Stimulated activated CD8-positive, alpha-beta memory T cell treated with anti-CD3 and anti-CD28 coated beads, Interleukin-7, amount 100 ng/mL, for 48 hours (primary cell): ENCODE measurements around the gene SHROOM1.
"Not testable (repeated sequence)": the region's sequence is repeated elsewhere in the genome, so short reads cannot be mapped to it uniquely, and the experiment has no call there.

Experiments used
- DNase-seq, 2 donors: peaks; one replicate each; pipeline ENCODE4 v3.0.0-alpha.2; 2020; ENCODE audit warnings: low read depth in 1 of 2; ENCODE audit errors: extremely low read depth in 1 of 2

Gene SHROOM1

DNA sequence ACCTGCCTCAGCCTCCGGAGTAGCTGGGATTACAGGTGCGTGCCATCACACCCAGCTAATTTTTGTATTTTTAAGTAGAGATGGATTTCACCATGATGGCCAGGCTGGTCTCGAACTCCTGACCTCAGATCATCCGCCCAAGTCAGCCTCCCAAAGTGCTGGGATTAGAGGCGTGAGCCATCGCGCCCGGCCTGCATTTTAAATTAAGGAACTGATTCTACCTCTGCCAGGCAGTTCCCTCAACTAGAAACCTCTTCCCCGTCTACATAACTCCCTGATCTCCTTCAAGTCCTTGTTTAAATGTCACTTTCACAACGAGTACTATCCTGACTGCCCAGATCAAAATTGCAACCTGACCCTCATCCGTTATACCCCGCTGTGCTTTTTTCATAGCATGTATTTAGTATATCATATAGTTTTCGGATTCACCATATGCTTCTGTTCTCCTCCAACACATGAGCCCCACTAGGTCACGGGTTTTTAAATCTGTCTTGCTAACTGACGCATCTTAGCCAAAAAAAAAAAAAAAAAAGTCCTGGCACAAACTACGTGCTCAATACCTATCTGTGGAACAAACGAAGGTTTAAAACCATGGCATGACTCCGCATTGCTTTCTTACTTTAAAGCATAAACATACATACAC, 18.2 kb downstream of the SHROOM1 start:
- no peak for DNase-seq

DNA sequence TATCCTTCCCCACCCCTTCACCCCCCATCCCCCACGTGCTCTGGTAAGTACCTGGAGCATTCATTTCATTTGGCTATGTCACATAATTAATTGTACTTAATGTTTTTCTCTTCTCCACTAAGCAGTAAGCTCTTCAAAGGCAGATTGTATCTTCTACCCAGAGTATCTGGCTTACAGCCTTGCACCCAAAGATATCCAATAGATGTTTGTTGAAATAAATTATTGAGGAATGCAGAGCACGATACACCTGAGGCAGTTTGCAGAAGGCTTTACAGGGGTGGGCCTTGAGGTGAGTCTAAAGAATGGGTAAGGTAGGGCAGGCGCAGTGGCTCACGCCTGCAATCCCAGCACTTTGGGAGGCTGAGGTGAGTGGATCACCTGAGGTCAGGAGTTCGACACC, 19.8 kb downstream of the SHROOM1 start:
- DNase-seq: no peak

DNA sequence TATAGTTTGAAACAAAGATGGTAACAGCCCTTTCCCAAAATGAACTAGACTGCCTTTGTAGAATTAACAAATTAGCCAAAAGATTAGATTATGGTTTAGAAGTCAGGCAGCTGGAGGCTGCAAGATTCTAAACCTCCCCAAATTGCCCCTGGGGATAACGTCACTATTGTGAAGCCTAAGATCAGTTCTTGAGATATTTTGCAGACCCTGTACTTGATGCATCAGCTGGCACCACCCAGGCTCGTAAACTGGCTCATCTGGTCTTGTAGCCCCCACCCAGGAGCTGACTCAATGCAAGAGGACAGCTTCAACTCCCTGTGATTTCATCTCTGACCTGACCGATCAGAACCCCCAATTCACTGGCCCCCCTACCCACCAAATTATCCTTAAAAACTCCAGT, 21.6 kb downstream of the SHROOM1 start:
- no peak for DNase-seq

DNA sequence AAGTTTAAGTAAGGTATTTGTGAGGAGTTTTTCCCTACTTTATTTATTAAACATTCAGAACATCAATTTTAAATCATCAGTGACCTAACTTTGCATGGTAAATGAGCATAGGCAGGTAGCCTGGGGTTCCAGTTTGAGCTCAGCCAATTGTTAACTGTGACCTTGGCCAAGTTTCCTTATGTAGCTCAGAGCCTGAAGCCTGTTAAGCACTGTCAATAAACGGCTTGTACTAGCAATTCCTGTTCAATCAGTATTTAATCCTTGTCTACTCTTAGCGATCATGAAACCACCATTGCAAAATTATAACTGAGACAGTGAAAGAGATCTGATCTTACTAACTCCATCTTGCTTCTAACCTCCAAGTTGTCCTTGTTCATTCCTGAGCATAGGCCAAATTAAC, 22.0 kb downstream of the SHROOM1 start:
- DNase-seq: no peak

DNA sequence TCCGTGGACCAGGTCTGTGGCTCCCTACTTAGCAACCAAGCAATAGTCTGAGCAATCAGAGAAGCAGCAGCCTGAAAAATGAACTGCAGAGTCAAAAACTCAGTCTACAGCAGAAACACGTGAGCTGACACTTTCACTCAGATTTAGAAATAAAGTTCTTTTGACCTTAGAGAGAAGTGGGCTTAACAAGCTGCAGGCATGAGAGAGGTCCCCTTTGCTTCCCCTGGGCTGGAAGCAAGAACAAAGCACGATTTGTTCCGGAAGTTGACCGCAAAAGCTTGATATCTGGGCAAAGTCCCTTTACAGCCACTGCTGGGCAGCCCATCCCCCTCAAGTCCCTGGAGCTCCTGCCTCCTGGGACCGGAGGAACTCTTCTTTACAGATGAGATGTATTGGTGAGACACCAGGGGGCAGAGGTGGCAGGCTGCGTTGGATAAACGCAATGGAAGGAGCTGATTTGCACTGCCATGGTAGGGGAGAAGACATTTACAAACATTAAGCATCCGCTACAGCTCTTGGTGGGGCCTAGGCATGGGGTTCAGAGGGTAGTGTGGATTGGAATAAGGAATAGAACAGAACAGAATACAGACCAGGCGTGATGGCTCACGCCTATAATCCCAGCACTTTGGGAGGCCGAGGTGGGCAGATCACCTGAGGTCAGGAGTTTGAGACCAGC, 23.1 kb downstream of the SHROOM1 start:
- DNase-seq: no peak

DNA sequence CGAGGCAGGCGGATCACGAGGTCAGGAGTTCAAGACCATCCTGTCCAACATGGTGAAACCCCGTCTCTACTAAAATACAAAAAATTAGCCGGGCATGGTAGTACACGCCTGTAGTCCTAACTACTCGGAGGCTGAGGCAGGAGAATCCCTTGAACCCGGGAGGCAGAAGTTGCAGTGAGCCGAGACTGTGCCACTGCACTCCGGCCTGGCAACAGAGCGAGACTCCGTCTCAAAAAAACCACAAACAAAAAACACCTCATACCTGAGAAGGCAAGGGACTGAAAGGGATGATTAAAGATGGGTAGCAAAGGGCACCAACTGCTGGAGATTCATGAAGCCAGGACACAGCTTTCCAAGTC, 23.7 kb downstream of the SHROOM1 start:
- DNase-seq: not testable (repeated sequence)

DNA sequence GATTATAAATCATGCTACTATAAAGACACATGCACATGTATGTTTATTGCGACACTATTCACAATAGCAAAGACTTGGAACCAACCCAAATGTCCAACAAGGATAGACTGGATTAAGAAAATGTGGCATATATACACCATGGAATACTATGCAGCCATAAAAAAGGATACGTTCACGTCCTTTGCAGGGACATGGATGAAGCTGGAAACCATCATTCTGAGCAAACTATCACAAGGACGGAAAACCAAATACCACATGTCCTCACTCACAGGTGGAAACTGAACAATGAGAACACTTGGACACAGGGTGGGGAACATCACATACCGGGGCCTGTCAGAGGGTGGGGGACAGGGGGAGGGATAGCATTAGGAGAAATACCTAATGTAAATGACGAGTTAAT, 24.6 kb downstream of the SHROOM1 start:
- not testable (repeated sequence) for DNase-seq

DNA sequence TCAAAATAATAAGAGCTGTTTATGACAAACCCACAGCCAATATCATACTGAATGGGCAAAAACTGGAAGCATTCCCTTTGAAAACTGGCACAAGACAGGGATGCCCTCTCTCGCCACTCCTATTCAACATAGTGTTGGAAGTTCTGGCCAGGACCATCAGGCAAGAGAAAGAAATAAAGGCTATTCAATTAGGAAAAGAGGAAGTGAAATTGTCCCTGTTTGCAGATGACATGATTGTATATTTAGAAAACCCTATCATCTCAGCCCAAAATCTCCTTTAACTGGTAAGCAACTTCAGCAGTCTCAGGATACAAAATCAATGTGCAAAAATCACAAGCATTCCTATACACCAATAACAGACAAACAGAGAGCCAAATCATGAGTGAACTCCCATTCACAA, 26.2 kb downstream of the SHROOM1 start:
- not testable (repeated sequence) for DNase-seq

DNA sequence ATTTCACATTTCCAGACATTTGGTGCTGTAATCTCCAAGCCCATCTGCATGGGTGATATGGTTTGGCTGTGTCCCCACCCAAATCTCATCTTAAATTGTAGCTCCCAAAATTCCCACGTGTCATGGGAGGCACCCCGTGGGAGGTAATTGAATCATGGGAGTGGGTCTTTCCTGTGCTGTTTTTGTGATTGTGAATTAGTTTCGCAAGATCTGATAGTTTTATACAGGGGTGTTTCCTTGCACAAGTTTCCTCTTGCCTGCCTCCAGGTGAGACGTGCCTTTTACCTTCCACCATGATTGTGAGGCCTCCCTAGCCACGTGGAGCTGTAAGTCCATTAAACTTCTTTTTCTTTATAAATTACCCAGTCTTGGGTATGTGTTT, 27.8 kb downstream of the SHROOM1 start:
- not testable (repeated sequence) for DNase-seq

DNA sequence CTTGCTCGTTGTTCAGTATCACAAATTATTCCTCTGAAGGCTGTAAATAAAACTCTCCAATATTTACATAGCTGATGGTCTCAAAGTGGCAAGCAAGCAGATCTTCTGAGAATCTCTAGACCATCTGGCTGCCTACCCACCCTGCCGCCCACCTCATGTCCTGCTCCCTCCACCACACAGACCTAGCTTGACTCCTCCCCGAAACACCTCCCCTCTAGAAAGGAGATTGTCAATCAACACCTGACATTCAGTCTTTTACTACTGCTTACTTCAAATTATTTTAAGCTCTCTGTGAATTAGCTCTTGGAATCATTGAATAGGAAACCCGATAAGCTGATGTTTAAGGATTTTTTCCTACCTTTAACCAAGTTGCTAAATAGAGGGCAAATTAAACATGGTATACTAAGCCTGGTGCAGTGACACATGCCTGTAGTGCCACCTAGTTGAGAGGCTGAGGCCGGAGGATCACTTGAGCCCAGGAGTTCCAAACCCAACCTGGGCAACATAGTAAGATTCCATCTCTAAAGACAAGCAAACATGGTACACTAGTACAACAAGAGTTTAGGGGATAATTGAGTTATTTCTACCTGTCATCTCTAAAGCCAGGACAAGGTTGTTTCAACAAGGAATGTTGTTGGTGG, 28.3 kb downstream of the SHROOM1 start:
- DNase-seq: no peak

DNA sequence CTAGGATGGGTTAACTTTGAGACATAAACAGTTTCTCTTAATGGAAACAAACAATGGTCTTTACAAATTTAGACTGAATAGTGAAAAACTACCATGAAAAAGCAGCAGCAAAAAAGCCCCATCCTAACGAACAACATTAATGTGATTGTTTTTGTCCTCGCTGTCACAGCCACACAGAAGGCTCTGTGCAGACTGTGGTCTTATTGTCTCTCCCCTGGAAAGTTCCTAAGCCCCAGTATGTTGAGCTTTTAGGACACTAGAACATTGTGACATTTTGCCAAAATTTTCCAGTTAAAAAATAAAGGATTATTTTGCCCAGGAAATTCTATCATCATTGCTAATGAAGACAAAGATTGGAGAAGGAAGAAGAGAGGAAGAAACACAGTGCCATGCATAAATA, 29.9 kb downstream of the SHROOM1 start:
- DNase-seq: no peak

DNA sequence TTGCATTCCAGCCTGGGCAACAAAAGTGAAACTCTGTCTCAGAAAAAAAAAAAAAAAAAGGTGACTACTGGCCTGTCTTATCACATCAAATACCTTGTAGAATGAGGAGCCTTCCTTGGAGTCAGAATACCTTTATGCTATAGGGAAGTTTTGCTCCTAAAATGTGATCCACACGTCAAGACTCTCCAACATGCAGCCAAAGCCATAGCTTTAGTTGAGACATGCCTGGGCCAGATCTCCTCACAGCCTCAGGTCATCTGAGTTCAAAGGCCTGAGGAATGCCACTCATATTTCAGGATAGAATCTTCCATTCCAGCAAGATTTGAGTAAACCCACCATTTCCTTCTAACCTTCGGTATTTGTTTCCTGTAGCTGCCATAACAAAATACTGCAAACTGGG, 31.1 kb downstream of the SHROOM1 start:
- DNase-seq: no peak

DNA sequence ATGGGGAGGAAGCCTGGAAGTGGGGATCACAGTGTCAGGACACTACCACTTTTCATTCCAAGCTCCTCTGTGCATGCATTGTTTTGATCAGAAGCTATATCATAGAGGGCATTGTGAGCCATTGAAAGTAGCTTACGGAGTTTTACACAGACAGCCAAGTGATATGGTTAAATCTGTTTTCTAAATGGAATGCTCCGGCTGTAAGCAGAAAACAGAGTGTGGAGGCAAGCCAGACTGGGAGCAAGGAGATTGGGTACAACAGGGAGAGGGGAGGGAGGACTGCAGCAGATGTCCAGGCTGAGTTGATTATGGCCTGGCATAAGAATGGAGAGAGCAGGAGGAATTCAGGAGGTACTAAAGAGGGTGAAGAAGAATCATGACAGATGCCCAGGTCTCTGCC, 32.8 kb downstream of the SHROOM1 start:
- no peak for DNase-seq

DNA sequence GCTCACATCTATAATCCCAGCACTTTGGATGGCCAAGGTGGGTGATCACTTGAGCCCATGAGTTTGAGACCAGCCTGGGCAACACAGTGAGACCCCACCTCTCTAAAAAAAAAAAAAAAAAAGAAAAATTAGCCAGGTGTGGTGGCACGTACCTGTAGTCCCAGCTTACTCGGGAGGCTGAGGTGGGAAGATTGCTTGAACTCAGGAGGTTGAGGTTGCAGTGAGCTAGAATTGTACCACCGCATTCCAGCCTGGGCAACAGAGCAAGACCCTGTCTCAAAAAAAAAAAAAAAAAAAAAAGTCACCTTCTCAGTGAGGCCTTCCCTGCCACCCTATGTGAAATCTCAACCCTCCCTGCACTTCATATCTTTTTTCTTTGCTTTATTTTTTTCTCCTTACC, 39.4 kb downstream of the SHROOM1 start:
- no peak for DNase-seq

DNA sequence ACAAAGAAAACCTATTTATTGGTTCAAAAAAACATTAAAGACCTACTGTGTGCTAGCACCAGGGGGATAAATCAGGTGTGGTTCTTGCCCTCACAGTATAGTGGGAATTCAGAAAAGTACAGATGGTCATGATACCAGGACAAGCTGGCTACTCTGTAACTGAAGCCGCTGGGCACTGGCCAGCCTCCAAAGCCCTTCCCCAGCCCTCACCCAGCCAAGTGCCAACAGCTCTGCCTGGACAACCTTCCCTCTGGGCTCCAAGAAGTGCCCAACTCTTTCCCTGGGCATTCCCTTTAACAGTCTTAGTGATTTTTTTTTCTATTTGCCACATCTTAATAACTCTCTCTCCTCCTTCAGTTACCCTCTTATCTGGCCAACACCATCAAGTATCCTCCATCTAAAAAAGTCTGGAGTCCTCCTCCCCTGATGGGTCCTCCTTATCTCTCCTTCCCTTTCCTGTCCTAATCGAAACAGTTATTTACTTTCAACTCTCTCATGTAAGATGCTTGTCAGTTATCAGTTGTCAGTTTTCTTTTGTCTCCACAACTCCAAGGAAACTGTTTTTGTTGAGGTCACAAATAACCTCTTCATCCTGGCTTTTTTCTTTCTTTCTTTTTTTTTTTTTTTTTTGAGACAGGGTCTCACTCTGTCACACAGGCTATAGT, 40.1 kb downstream of the SHROOM1 start:
- DNase-seq: no peak

DNA sequence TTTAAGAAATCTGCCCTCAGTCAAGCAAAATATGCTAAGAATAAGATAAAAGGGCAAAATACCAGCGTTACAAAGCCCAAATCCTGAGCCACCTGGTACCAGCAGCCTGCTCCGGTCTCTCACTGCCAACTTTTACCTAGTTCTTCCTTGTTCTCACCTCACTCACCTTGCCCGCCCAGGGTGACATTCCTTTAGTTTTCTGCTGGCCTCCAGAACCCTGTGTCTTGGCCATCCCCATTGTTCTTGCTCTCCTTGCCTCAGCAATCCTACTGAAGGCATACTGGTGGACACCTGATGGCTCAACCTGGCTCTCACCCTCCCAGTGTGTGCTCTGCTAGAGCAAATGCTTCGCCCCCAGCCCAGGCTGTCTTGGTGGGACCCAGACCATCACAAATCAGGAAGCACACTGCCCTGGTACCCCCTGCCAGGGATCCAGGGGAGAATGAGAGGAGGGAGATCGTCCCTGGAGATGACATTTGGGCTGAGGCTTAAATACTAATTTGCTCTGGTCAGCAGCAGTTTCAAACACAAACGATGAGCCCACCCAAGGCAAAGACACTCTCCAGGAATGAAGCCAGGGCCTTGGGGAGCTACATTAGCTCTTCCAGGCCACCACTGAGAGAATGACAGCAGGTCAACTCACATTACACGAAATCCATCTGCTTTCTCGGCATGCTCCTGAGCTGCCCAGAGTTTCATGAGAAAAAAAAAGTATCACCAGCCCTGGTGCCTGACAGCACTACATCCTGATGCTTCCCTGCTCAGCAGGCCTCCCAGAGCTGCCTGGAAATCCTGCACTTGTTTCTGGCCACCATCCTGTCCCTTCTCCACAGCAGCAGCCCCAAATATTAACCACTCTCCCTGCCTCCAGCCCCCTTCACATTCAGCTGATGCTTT, 41.2 kb downstream of the SHROOM1 start:
- no peak for DNase-seq

DNA sequence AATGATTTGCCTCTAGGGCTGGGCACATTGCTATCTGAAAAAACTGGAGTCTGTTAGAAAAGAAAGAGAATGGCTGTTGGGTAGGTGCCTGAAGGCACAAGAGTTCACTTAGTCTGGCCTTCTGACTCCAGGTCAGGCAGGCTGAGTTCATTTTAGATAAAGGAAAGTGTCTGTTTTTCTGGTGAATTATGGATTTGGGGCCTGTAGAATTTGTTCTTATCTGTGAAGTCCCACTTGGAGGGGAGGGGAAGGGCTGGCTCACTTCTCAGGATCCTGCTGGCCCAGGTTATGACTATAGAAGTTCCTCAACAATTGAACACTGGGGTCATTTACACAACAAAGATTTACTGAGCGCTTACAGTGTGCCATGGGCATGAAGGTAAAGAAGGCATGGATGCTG, 41.9 kb downstream of the SHROOM1 start:
- DNase-seq: no peak

DNA sequence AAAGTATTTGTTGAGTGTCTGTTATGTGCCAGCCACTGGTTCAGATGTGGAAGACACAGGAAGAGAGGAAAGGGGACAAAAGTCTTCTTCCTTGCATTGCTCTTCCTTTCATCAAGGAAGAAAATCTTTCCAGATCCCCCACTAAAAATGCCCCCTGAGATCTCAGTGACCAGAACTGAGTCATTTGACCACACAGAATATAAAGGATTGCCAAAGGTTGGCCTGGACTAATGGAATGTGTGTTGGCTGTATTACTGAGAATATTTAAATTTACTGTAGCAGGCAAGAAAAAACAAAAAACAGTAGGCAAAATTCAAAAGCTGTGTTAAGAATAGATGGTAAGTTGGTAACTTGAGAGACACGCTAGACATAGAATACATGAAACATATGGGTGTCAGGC, 43.4 kb downstream of the SHROOM1 start:
- DNase-seq: no peak

DNA sequence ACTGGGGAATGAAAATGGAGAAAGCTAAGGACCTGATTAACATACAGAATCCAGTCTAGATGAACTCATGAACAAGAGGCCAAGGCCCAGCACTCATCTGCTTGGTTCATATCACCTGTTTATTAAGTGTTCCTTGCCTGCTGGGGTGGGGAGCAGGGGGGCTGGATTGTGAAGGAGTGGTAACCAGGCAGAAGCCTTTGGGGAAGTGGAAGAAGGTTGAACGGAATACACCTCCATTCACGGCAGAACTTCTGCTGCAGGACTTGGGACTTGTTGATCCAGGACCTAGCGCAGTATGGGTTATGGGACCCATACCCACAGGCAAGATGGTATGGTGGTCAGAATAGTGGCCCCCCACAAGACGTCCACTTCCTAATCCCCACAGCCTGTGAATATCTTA, 44.6 kb downstream of the SHROOM1 start:
- DNase-seq: no peak

DNA sequence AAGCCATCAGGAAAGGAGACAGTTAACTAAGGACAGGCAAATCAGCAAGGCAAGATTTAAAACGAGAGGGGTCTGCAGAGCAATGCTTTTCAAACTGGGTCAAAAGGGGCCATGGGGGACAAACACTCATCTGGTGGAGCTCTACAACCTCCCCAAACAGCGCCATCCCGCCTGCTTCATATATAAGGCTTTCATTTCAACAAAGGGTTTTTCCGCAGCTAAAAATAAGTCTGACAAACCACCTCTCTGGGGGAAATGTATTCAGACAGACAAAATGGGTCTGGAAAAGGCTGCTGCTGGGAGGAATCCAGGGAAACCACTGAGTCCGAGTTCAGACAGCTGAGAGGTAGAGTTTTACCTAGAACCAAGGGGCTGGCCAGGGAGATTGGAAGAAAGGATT, 45.1 kb downstream of the SHROOM1 start:
- DNase-seq: no peak

DNA sequence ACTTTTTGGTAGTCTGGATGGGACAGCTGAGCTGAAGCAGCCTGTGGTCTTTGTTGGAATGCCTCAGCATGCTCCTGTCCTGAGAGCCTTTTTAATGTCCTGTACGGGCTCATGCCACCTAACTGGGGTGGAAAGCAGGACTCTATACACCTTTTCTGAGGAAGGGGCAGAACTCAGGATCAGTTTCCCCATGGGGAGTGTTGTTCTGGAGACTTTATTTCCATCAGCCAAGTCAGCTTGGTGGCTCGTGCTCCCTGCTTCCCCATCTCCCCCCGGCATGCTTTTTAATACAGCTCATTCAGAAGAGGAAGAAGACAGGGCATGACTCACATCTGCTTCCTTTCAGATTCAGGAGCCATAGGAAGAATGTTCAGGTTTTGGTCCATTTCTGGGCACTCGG, 48.3 kb downstream of the SHROOM1 start:
- DNase-seq: no peak
